Activated T-cell treated with anti-CD3 and anti-CD28 coated beads, Interleukin-2, amount 50 U/mL, for 4 hours (primary cell): ENCODE data around the gene STAB1. TPM values are rescaled to one million over a fixed set of nuclear protein-coding genes. Genes with fewer than 3 reads are reported as not detected.

Experiments used
- ATAC-seq, 2 donors: fragments of 200-7000 bp; cut with Tn5 transposase; one replicate each; pipeline ENCODE4 v1.10.0; 2021
- DNase-seq: peaks from one replicate; pipeline ENCODE4 v3.0.0-alpha.2; 2020
- H3K27me3 Mint-ChIP-seq: one replicate; pipeline ENCODE4 v1.8.0; 2021; ENCODE audit warnings: low read depth, mixed read lengths
- H3K36me3 Mint-ChIP-seq: one replicate; pipeline ENCODE4 v1.8.0; 2022; ENCODE audit warnings: mixed read lengths; ENCODE audit not compliant: insufficient read depth
- H3K4me1 Mint-ChIP-seq: one replicate; pipeline ENCODE4 v1.8.0; 2021; ENCODE audit warnings: low read depth, mixed read lengths
- H3K4me3 Mint-ChIP-seq: one replicate; pipeline ENCODE4 v1.8.0; 2021; ENCODE audit warnings: mild to moderate bottlenecking, moderate library complexity, mixed read lengths
- H3K9me3 Mint-ChIP-seq: one replicate; pipeline ENCODE4 v1.8.0; 2021; ENCODE audit warnings: mixed read lengths
- total RNA-seq, 3 donors: library from RNA; stranded (reverse); gene quantifications; one replicate each; pipeline ENCODE4 v1.2.1, GENCODE V29; 2021

Gene STAB1
- total RNA-seq, 3 donors from 2014 or later: 0.30 to 0.73 (median 0.40) TPM

DNA sequence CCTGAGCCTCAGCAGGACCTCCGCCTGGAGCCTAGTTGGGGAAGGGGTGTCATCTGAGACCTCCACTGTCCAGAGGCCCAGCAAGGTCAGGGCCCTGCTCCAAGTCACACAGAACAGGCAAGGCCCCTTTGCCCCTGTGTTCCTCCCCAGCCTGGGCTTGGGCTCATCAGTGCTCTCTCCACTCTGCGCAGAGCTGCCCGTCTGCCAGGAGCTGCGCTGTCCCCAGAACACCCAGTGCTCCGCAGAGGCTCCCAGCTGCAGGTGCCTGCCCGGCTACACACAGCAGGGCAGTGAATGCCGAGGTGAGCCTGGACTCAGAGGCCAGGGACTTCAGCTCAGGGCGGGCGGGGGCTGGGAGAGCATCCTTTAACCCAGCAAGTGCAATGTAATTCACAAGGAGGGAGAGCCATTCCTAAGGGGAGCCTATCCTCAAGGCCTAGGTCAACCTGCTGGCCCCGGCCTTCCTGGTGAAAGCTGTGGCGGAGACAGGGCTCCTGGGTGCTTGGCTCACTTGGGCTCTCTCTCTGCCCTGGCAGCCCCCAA lies 7.7 kb downstream of the STAB1 start:
- no peaks in the 10 kb centered on the region for H3K9me3 Mint-ChIP-seq
- H3K27me3 Mint-ChIP-seq: no peaks in the 10 kb centered on the region
- no peak for ATAC-seq
- H3K4me1 Mint-ChIP-seq: no peaks in the 10 kb centered on the region
- no peaks in the 10 kb centered on the region for H3K36me3 Mint-ChIP-seq
- H3K4me3 Mint-ChIP-seq: no peak overlapping the region
- DNase-seq: no peak

DNA sequence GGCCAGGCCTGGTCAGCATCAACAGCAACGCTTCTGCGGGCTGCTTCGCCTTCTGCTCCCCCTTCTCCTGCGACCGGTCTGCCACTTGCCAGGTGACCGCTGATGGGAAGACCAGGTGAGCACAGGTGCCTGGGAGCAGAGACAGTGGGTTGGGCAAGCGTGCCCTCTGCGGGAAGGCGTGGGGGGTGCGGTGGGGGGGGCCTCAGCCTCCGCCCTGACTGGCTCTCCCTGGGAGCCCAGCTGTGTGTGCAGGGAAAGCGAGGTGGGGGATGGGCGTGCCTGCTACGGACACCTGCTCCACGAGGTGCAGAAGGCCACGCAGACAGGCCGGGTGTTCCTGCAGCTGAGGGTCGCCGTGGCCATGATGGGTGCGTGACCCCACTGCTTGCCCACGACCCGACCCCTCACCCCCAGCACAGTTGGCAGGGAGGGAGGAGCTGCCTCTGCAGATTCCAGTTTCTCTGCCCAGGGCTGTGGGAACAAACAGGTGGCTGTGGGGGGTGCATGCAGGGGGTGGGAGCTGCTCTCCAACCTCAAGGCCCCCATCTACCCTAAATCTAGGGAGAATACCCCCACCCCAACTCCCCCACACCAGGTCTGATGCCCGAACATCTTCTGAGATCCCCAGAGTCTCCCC lies 8.8 kb downstream of the STAB1 start:
- Mint-ChIP-seq H3K27me3 (no peaks in the 10 kb centered on the region), H3K4me3 (no peak overlapping the region), H3K9me3 (no peaks in the 10 kb centered on the region), H3K4me1 (no peaks in the 10 kb centered on the region), H3K36me3 (no peaks in the 10 kb centered on the region)
- ATAC-seq: no peak
- DNase-seq: no peak

DNA sequence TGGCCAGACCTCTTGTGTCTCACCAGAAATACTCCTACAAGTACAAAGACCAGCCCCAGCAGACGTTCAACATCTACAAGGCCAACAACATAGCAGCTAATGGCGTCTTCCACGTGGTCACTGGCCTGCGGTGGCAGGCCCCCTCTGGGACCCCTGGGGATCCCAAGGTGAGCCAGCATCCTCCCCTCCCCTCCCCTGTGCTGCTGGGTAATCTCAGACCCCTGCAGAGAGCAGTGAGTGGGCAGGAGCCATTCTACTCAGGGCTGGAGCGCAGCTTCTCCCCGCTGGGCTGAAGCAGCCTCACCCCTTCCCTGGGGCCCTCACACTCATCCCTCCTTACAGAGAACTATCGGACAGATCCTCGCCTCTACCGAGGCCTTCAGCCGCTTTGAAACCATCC lies 9.8 kb downstream of the STAB1 start:
- Mint-ChIP-seq H3K9me3 (no peaks in the 10 kb centered on the region), H3K4me1 (no peaks in the 10 kb centered on the region), H3K36me3 (no peaks in the 10 kb centered on the region), H3K4me3 (no peak overlapping the region), H3K27me3 (no peaks in the 10 kb centered on the region)
- DNase-seq (no peak), ATAC-seq (no peak)

DNA sequence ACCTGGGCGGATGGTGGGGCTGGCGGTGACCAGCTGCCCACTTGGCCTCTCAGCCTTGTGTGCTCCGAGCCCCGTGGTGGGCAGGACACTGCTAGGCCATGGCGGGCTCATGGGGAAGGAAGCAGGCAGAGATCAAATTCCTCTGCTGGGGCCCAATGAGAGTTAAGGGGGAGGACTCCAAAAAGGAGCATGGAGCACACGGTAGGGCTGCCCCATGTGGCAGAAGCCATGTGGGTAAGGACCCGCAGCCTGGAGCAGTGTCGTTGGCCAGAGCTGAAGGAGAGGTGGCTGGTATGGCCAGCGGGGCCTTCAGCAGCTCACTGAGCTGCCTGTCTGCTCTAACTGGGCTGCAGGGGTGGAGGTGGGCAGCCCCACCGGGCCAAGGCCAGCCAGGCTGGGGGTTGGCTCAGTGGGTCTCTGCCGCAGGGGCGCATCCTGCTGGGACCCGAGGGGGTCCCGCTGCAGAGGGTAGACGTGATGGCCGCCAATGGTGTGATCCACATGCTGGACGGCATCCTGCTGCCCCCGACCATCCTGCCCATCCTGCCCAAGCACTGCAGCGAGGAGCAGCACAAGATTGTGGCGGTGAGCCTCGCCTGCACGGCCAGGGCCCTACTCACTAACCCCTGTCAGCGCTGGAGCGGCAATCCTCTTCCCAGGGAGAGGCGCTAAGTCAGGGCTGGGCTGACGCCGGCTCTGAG lies 11.3 kb downstream of the STAB1 start:
- Mint-ChIP-seq H3K4me1 (no peaks in the 10 kb centered on the region), H3K4me3 (no peak overlapping the region), H3K9me3 (no peaks in the 10 kb centered on the region), H3K36me3 (no peaks in the 10 kb centered on the region), H3K27me3 (no peaks in the 10 kb centered on the region)
- ATAC-seq (no peak), DNase-seq (no peak)

DNA sequence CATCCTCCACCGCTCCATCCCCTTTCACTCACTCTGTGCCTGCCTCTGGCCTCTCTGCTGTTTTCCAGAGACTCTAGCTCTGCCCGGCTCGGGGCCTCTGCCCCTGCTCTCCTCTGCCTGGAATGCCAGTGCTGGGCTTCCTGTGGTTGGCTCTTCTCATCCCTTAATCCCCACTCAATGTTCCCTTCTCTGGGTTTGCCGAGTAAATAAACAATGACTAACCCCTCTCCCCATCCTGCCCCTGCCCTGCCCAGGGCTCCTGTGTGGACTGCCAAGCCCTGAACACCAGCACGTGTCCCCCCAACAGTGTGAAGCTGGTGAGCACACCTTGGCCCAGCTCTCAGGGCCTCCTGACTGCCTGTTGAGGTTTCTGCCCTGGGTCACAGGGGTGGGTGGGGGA lies 12.2 kb downstream of the STAB1 start:
- Mint-ChIP-seq H3K4me3 (no peak overlapping the region), H3K9me3 (no peaks in the 10 kb centered on the region), H3K36me3 (no peaks in the 10 kb centered on the region), H3K27me3 (no peaks in the 10 kb centered on the region), H3K4me1 (no peaks in the 10 kb centered on the region)
- DNase-seq (no peak), ATAC-seq (no peak)

DNA sequence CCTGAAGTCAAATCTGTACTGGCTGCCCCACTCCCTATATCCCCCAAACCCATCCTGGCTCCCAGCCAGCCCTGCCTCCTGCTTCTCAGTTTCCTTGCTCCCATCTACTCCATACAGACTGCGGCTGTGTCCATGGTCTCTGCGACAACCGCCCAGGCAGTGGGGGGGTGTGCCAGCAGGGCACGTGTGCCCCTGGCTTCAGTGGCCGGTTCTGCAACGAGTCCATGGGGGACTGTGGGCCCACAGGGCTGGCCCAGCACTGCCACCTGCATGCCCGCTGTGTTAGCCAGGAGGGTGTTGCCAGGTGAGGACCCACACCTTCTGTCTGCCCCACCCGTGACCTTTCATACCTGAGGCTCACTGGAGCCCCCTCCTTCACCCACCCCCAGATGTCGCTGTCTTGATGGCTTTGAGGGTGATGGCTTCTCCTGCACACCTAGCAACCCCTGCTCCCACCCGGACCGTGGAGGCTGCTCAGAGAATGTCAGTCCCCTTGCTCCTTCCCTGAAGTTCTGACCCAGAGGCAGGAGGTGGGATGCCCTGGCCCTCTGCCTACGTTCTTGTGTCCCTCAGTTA lies 14.7 kb downstream of the STAB1 start:
- DNase-seq: no peak
- no peaks in the 10 kb centered on the region for H3K9me3 Mint-ChIP-seq
- no peak for ATAC-seq
- H3K27me3 Mint-ChIP-seq: no peaks in the 10 kb centered on the region
- no peaks in the 10 kb centered on the region for H3K36me3 Mint-ChIP-seq
- H3K4me3 Mint-ChIP-seq: no peak overlapping the region
- H3K4me1 Mint-ChIP-seq: no peaks in the 10 kb centered on the region

DNA sequence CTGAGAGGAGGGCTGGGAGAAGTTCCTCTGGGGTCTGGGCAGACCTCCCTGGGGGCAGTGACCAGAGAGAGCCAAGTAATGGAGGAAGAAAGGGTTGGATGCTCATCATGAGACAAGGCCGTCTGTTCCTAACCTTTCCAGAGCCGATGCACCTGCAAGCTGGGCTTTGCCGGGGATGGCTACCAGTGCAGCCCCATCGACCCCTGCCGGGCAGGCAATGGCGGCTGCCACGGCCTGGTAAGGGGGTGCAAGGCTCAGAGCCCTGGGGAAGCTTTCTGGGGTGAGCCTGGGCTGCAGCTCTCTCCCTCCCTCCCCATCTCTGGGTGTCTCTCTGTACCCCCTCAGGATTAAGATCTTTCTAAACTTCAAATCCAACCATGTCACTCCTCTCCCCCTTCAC lies 16.4 kb downstream of the STAB1 start:
- H3K4me1 Mint-ChIP-seq: no peaks in the 10 kb centered on the region
- H3K27me3 Mint-ChIP-seq: no peaks in the 10 kb centered on the region
- no peak overlapping the region for H3K4me3 Mint-ChIP-seq
- ATAC-seq (no peak), DNase-seq (no peak)
- no peaks in the 10 kb centered on the region for H3K36me3 Mint-ChIP-seq
- H3K9me3 Mint-ChIP-seq: no peaks in the 10 kb centered on the region

DNA sequence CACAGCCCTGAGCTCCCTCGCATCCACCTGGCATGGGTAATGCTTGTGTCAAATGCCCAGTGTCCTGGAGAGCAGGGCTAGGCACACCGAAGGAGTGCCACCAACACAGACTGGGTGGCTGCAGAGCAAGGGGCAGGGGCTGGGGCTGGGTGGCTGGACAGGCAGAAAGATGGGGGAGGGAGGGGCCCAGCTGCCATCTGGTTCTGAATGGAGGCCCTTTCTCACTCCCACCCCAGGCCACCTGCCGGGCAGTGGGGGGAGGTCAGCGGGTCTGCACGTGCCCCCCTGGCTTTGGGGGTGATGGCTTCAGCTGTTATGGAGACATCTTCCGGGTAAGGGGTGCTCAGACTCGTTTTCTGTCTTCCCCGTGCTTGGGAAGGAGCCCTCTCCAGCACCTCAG lies 17.0 kb downstream of the STAB1 start:
- Mint-ChIP-seq H3K4me1 (no peaks in the 10 kb centered on the region), H3K9me3 (no peaks in the 10 kb centered on the region), H3K27me3 (no peaks in the 10 kb centered on the region), H3K36me3 (no peaks in the 10 kb centered on the region), H3K4me3 (no peak overlapping the region)
- no peak for ATAC-seq
- DNase-seq: no peak

DNA sequence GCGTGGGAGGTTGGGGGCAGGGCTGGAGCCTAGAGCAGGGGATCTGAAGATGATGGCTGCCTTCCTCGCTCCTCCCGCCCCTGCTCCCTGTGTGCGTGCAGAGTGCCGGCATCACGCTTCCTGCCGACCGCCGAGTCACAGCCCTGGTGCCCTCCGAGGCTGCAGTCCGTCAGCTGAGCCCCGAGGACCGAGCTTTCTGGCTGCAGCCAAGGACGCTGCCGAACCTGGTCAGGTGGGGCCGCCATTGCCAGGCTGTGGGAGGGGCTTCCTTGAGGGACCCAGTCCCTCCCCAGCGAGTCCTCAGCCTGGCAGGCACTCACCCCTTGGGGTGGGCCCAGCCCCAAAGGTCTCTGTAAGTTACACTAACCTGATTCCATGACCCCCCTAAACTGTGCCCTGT lies 17.6 kb downstream of the STAB1 start:
- DNase-seq: no peak
- H3K4me3 Mint-ChIP-seq: no peak overlapping the region

DNA sequence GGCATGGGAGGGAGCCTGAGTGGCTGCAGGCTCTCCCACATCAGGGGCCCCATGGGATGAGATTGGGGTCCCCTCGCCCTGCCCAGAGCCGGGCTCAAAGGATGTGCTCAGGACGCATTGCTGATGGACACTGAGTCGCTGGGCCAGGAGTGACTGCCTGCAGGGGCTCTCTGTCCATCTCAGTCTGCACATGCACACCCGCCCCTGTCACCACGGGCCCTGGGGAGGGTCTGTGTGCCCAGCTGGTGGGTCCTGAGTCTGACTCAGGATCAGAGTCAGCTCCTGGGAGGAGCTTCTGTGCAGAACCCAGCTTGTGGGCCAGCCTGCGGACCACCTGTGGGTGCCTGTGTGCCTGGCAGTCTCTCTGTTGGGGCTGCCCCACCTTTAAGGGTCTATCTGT lies 18.1 kb downstream of the STAB1 start:
- Mint-ChIP-seq H3K36me3 (no peaks in the 10 kb centered on the region), H3K9me3 (no peaks in the 10 kb centered on the region)
- ATAC-seq: no peak

More for the DNA sequence above, 17.6 kb downstream of the STAB1 start:
- ATAC-seq: no peak
- H3K9me3 Mint-ChIP-seq: no peaks in the 10 kb centered on the region
- H3K36me3 Mint-ChIP-seq: no peaks in the 10 kb centered on the region
- no peaks in the 10 kb centered on the region for H3K4me1 Mint-ChIP-seq
- H3K27me3 Mint-ChIP-seq: no peaks in the 10 kb centered on the region

DNA sequence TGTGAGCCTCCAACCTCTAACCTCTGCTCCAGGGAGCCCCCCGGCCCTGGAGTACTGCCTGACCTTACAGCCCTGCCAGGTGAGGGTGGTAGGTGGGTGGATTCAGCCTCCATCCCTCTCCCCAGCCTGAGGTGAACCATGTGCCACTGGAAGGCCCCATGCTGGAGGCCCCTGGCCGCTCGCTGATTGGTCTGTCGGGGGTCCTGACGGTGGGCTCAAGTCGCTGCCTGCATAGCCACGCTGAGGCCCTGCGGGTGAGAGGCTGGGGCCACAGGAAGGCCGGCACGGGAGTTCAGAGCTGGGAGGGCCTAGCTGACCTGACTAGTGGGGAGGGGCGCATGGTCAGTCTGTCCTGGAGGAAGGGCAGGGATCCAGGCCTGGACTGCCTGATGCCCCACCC lies 19.4 kb downstream of the STAB1 start:
- Mint-ChIP-seq H3K4me3 (no peak overlapping the region), H3K4me1 (no peaks in the 10 kb centered on the region), H3K27me3 (no peaks in the 10 kb centered on the region), H3K9me3 (no peaks in the 10 kb centered on the region), H3K36me3 (no peaks in the 10 kb centered on the region)
- ATAC-seq (no peak), DNase-seq (no peak)

More for the DNA sequence above, 18.1 kb downstream of the STAB1 start:
- DNase-seq: no peak
- no peaks in the 10 kb centered on the region for H3K27me3 Mint-ChIP-seq
- no peaks in the 10 kb centered on the region for H3K4me1 Mint-ChIP-seq
- H3K4me3 Mint-ChIP-seq: no peak overlapping the region

DNA sequence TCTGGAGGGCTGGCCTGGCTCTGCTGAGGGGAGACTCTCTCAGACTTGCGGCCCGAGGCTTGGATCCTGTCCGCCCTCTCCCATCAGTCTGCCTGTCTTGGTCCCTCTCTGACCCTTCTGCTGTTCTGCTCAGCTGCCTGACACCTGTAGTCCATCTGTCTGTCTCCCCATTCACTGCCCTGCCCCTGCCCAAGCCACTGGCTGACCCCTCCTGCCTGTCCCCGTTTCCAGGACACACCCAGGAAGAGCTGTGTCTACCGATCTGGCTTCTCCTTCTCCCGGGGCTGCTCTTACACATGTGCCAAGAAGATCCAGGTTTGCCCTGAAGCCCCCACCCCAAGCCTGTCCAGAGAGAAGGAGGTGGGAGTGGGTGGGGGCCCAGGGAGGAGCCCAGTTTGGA lies 20.1 kb downstream of the STAB1 start:
- DNase-seq: no peak
- Mint-ChIP-seq H3K4me3 (no peak overlapping the region), H3K4me1 (no peaks in the 10 kb centered on the region), H3K9me3 (no peaks in the 10 kb centered on the region), H3K36me3 (no peaks in the 10 kb centered on the region), H3K27me3 (no peaks in the 10 kb centered on the region)
- no peak for ATAC-seq

DNA sequence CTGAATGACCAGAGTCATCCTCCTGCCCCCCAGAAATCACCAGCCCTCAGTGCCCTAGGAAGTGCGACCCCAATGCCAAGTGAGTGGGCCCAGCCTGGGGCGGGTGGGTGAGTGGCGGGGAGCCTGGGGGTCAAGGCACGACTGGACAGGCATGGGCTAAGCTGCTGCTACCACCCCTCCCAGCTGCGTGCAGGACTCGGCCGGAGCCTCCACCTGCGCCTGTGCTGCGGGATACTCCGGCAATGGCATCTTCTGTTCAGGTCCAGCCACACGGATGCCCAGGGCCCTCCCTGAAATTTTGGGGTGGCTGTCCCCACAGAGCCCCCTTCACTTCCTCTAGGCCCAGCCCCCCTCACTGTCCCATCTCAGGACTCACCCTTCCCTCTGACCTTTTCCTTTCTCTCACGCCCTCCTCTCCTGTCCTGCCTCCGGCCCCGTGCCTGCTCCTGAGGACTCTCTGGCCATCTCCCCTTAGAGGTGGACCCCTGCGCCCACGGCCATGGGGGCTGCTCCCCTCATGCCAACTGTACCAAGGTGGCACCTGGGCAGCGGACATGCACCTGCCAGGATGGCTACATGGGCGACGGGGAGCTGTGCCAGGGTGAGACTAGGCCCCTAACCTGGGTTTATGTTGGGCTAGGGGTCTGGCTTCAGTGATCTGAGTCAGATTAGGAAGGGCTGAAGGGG lies 21.5 kb downstream of the STAB1 start:
- DNase-seq: no peak
- H3K9me3 Mint-ChIP-seq: no peaks in the 10 kb centered on the region
- no peaks in the 10 kb centered on the region for H3K4me1 Mint-ChIP-seq
- ATAC-seq: no peak
- H3K4me3 Mint-ChIP-seq: no peak overlapping the region
- H3K27me3 Mint-ChIP-seq: no peaks in the 10 kb centered on the region
- no peaks in the 10 kb centered on the region for H3K36me3 Mint-ChIP-seq

DNA sequence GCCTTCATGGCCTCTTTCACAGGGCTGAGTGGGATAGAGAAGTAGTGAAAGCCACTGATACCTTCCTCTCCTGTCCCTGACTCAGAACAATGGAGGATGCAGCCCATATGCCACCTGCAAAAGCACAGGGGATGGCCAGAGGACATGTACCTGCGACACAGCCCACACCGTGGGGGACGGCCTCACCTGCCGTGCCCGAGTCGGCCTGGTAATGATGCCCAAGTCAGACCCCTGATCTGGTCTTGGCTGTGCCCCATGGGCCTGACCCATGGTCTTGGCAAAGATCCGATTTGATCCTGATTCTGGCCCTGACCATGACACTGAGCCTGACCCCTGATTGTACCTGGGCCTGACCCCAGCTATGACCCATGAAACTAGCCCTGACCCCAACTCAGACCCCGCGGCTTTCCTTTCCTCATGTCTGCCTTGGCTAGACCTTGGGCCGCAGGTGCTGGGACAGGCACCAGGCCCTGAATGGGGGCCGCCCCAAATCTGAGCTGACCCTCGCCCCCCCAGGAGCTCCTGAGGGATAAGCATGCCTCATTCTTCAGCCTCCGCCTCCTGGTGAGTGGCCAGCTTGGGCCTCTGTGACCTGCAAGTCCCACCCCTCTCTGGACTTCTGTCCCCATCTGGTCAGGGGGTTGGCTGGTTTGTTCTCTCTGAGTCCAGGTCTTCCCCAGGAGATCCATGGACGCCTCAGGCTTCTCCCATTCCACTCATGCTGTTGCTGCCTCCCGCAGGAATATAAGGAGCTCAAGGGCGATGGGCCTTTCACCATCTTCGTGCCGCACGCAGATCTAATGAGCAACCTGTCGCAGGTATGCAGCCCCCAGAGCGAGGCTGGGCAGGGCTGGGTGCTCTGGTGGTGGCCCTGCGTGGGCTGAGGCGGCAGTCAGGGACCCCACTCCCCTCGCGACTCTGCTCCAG lies 22.9 kb downstream of the STAB1 start:
- no peaks in the 10 kb centered on the region for H3K9me3 Mint-ChIP-seq
- H3K4me1 Mint-ChIP-seq: no peaks in the 10 kb centered on the region
- no peak for ATAC-seq
- H3K27me3 Mint-ChIP-seq: no peaks in the 10 kb centered on the region
- no peak for DNase-seq
- no peaks in the 10 kb centered on the region for H3K36me3 Mint-ChIP-seq
- H3K4me3 Mint-ChIP-seq: no peak overlapping the region
